NAMALWA (cell line): ENCODE data around the gene RAB40AL.

ENCODE experiments used
- DNase-seq: peaks from one replicate; pipeline ENCODE4 v3.0.0-alpha.2; 2015; ENCODE audit warnings: low spot score

The RAB40AL gene

GRCh38 chrX:102983205-102983604, 46.1 kb downstream of the RAB40AL start:
- DNase-seq: no peak

- DNase-seq: no peak
These were observed 48.1 kb downstream of the RAB40AL start for GRCh38 chrX:102985192-102985591.
